Activated CD8-positive, alpha-beta T cell treated with anti-CD3 and anti-CD28 coated beads for 36 hours (primary cell): ENCODE data around the gene CDK13. TPM values are rescaled to one million over a fixed set of nuclear protein-coding genes. Genes with fewer than 3 reads are reported as not detected.

Experiments used
- ATAC-seq: fragments of 200-7000 bp; cut with Tn5 transposase; one replicate; pipeline ENCODE4 v1.10.0; 2021; ENCODE audit warnings: mild to moderate bottlenecking, moderate library complexity
- CTCF ChIA-PET: fragments of 350-600 bp; sonication (Branson Sonifier 250); formaldehyde crosslinking; loops from one replicate; lab custom pipeline; 2021; ENCODE audit warnings: antibody characterized with exemption; lab: Charles Lee
- POLR2A ChIA-PET: fragments of 350-600 bp; sonication (Branson Sonifier 250); formaldehyde crosslinking; loops from one replicate; lab custom pipeline; 2021; ENCODE audit warnings: antibody characterized with exemption; lab: Charles Lee
- DNase-seq: peaks from one replicate; pipeline ENCODE4 v3.0.0-alpha.2; 2020
- H3K27ac Mint-ChIP-seq: one replicate; pipeline ENCODE4 v1.8.0; 2021; ENCODE audit warnings: mild to moderate bottlenecking, mixed read lengths
- H3K27me3 Mint-ChIP-seq: one replicate; pipeline ENCODE4 v1.8.0; 2021; ENCODE audit warnings: mixed read lengths
- H3K36me3 Mint-ChIP-seq: one replicate; pipeline ENCODE4 v1.8.0; 2021; ENCODE audit warnings: low read depth, mixed read lengths
- H3K4me1 Mint-ChIP-seq: one replicate; pipeline ENCODE4 v1.8.0; 2021; ENCODE audit warnings: low read depth, mixed read lengths
- H3K4me3 Mint-ChIP-seq: one replicate; pipeline ENCODE4 v1.8.0; 2021; ENCODE audit warnings: mild to moderate bottlenecking, moderate library complexity, mixed read lengths
- H3K9me3 Mint-ChIP-seq: one replicate; pipeline ENCODE4 v1.8.0; 2021; ENCODE audit warnings: mixed read lengths
- intact Hi-C: fragments of 100-400 bp; cut with micrococcal nuclease; formaldehyde crosslinking; loops from one replicate; pipeline ENCODE4 v1.10.0; 2022
- total RNA-seq, 2 experiments: library from RNA; stranded (reverse); gene quantifications; one replicate each; pipeline ENCODE4 v1.2.3, GENCODE V29; 2021
- TF ChIP-seq, protein P1 (sequence below): fragments of 200-600 bp; IDR thresholded peaks from one replicate; pipeline ENCODE4 v1.8.0; 2022; ENCODE audit warnings: antibody characterized with exemption, mild to moderate bottlenecking

Gene CDK13
- total RNA-seq, 2 experiments from 2014 or later, result 31.6 to 32.2 TPM

GRCh38 chr7:39967406-39968161, 17.5 kb downstream of the CDK13 start:
- H3K9me3 Mint-ChIP-seq, result no peaks in the 10 kb centered on the region
- DNase-seq (no peak), ATAC-seq (no peak)
- H3K4me1 Mint-ChIP-seq, result peaks cover 81% of the 10 kb centered on the region
- intact Hi-C loops, result no loop called here
- ChIA-PET CTCF (interaction anchor here (1.2 to 1.3 kb wide), 2 partner anchors 11 to 84 kb away, joined by 3 to 5 read pairs; no protein-coding TSS in a partner anchor), POLR2A (interaction anchor here (0.6 to 1.7 kb wide), 4 partner anchors 10 to 19 kb away, joined by 3 read pairs; no protein-coding TSS in a partner anchor)
- no peaks in the 10 kb centered on the region for H3K27me3 Mint-ChIP-seq
- H3K36me3 Mint-ChIP-seq, result peaks cover 15% of the 10 kb centered on the region
- H3K4me3 Mint-ChIP-seq, result no peak overlapping the region
- TF ChIP-seq, protein P1, sequence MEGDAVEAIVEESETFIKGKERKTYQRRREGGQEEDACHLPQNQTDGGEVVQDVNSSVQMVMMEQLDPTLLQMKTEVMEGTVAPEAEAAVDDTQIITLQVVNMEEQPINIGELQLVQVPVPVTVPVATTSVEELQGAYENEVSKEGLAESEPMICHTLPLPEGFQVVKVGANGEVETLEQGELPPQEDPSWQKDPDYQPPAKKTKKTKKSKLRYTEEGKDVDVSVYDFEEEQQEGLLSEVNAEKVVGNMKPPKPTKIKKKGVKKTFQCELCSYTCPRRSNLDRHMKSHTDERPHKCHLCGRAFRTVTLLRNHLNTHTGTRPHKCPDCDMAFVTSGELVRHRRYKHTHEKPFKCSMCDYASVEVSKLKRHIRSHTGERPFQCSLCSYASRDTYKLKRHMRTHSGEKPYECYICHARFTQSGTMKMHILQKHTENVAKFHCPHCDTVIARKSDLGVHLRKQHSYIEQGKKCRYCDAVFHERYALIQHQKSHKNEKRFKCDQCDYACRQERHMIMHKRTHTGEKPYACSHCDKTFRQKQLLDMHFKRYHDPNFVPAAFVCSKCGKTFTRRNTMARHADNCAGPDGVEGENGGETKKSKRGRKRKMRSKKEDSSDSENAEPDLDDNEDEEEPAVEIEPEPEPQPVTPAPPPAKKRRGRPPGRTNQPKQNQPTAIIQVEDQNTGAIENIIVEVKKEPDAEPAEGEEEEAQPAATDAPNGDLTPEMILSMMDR, result no peak
- no peak overlapping the region for H3K27ac Mint-ChIP-seq

DNA sequence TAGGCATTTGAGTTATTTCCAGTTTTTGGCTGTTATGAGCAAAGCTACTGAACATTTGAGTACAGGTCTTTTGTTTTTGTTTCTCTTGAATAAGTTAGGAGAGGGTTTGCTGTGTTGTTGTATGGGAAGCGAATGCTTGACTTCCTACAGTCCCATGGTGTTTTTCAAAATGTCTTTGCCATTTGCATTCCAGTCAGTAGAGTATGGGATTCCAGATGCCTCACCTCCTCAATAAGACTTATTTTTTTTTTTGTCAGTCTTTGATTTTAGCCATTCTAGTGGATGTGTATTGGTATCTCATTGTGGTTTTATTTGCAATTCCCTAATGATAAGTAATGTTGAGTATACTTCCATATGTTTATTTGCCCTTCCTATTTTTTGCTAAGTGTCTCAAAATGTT, 19.4 kb downstream of the CDK13 start:
- ChIA-PET CTCF (interaction anchor here (0.5 to 1.4 kb wide), 3 partner anchors 8 to 46 kb away, joined by 3 to 5 read pairs (median 4); no protein-coding TSS in a partner anchor), POLR2A (no interaction called here)
- TF ChIP-seq, protein P1, result no peak
- intact Hi-C loops, result no loop called here
- Mint-ChIP-seq H3K9me3 (no peaks in the 10 kb centered on the region), H3K27me3 (no peaks in the 10 kb centered on the region), H3K36me3 (peaks cover 12% of the 10 kb centered on the region), H3K4me1 (peaks cover 80% of the 10 kb centered on the region), H3K4me3 (no peak overlapping the region), H3K27ac (peak overlapping the region; percentile 27)
- no peak for ATAC-seq
- no peak for DNase-seq

DNA sequence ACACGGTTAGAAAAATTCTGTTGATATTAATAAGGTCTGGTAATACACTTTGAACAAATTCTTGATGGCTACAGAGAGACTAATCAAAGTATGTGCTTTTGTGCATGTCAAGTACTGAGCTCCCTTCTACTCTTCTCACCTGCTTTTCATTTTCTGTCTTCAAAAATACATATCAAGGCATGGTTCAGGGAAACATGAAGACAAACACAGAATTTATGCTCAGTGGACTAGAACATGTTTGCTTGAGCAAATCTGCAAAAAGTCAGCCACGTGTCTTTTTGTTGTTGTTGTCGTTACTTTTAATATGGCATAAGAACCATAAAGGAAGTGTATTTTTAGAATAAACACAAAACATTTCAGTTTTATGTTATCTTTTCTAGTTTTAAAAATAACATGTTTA, 21.9 kb downstream of the CDK13 start:
- ATAC-seq, result no peak
- H3K4me1 Mint-ChIP-seq, result peaks cover 65% of the 10 kb centered on the region
- no peaks in the 10 kb centered on the region for H3K9me3 Mint-ChIP-seq
- TF ChIP-seq, protein P1, result no peak
- no peaks in the 10 kb centered on the region for H3K27me3 Mint-ChIP-seq
- H3K4me3 Mint-ChIP-seq, result no peak overlapping the region
- no peak overlapping the region for H3K27ac Mint-ChIP-seq
- CTCF ChIA-PET, result interaction anchor here (0.9 kb wide), 1 partner anchor 80 kb away, joined by 3 read pairs; no protein-coding TSS in a partner anchor
- POLR2A ChIA-PET, result no interaction called here
- H3K36me3 Mint-ChIP-seq, result peaks cover 7% of the 10 kb centered on the region
- no peak for DNase-seq
- intact Hi-C loops, result no loop called here

- peaks cover 49% of the 10 kb centered on the region for H3K4me1 Mint-ChIP-seq
- peaks cover 7% of the 10 kb centered on the region for H3K36me3 Mint-ChIP-seq
- ATAC-seq (no peak), DNase-seq (no peak)
- no peaks in the 10 kb centered on the region for H3K9me3 Mint-ChIP-seq
- no peak overlapping the region for H3K4me3 Mint-ChIP-seq
- CTCF ChIA-PET, result interaction anchor here (0.7 to 2.2 kb wide), 2 partner anchors 17 to 79 kb away, joined by 3 to 8 read pairs; no protein-coding TSS in a partner anchor
- TF ChIP-seq, protein P1, result no peak
- POLR2A ChIA-PET, result interaction anchor here (0.7 to 1.0 kb wide), 3 partner anchors 10 to 23 kb away, joined by 3 to 5 read pairs (median 3); partner anchors contain the start of gene CDK13
- no peak overlapping the region for H3K27ac Mint-ChIP-seq
- no peaks in the 10 kb centered on the region for H3K27me3 Mint-ChIP-seq
- intact Hi-C loops, result no loop called here
Observed at GRCh38 chr7:39973801-39974200, 23.7 kb downstream of the CDK13 start.
